HG03175 (cell line): ENCODE results near the gene BOC.
"Not testable (repeated sequence)": the region's sequence is repeated elsewhere in the genome, so short reads cannot be mapped to it uniquely, and the experiment has no call there.

ENCODE experiments used
- ATAC-seq: cut with Tn5 transposase; IDR thresholded peaks from one replicate; pipeline ENCODE4 v1.9.1; 2021; ENCODE audit warnings: mild to moderate bottlenecking, moderate library complexity; ENCODE audit not compliant: unreplicated experiment

The BOC gene

GRCh38 chr3:113211330-113212149 lies at the start of gene BOC:
Gene BOC (plus strand): TSS chr3:113211557. CDS start chr3:113249803, 38,246 bp downstream.
- ATAC-seq, result no peak

GRCh38 chr3:113161661-113162060 lies 49.7 kb upstream of the BOC start:
- ATAC-seq, result no peak

- ATAC-seq, result no peak
Observed at GRCh38 chr3:113163152-113163551, 48.2 kb upstream of the BOC start.

- ATAC-seq, result no peak
Observed at GRCh38 chr3:113165841-113166240, 45.5 kb upstream of the BOC start.

- no peak for ATAC-seq
Observed at GRCh38 chr3:113166357-113166718, 45.0 kb upstream of the BOC start.

GRCh38 chr3:113166719-113167492 lies 44.5 kb upstream of the BOC start:
- no peak for ATAC-seq

GRCh38 chr3:113167825-113168801 lies 43.2 kb upstream of the BOC start:
- no peak for ATAC-seq

GRCh38 chr3:113169891-113170452 lies 41.4 kb upstream of the BOC start:
- ATAC-seq, result no peak

- ATAC-seq, result no peak
Observed at GRCh38 chr3:113170771-113171170, 40.6 kb upstream of the BOC start.

- not testable (repeated sequence) for ATAC-seq
Observed at GRCh38 chr3:113171675-113172300, 39.6 kb upstream of the BOC start.

- ATAC-seq, result no peak
Observed at GRCh38 chr3:113173102-113173501, 38.3 kb upstream of the BOC start.

- no peak for ATAC-seq
Observed at GRCh38 chr3:113174304-113174703, 37.1 kb upstream of the BOC start.

- no peak for ATAC-seq
Observed at GRCh38 chr3:113174801-113175485, 36.4 kb upstream of the BOC start.

- no peak for ATAC-seq
Observed at GRCh38 chr3:113177526-113177925, 33.8 kb upstream of the BOC start.

- ATAC-seq, result no peak
Observed at GRCh38 chr3:113179235-113179824, 32.0 kb upstream of the BOC start.

GRCh38 chr3:113183748-113184661 lies 27.4 kb upstream of the BOC start:
- no peak for ATAC-seq

- no peak for ATAC-seq
Observed at GRCh38 chr3:113185194-113185835, 26.0 kb upstream of the BOC start.

- no peak for ATAC-seq
Observed at GRCh38 chr3:113186566-113186965, 24.8 kb upstream of the BOC start.
